CD4-positive, alpha-beta T cell (primary cell): ENCODE measurements around the gene PLCH2. TPM values are rescaled to one million over a fixed set of nuclear protein-coding genes. Genes with fewer than 3 reads are reported as not detected.

Experiments
- ATAC-seq: fragments of 200-7000 bp; cut with Tn5 transposase; one replicate; pipeline ENCODE4 v1.10.0; 2022; ENCODE audit warnings: mild to moderate bottlenecking; ENCODE audit not compliant: poor library complexity
- CTCF ChIA-PET: fragments of 350-600 bp; sonication (Branson Sonifier 250); formaldehyde crosslinking; loops from one replicate; lab custom pipeline; 2021; ENCODE audit warnings: antibody characterized with exemption, inconsistent platforms; lab: Charles Lee
- POLR2A ChIA-PET: fragments of 350-600 bp; sonication (Branson Sonifier 250); formaldehyde crosslinking; loops from one replicate; lab custom pipeline; 2021; ENCODE audit warnings: antibody characterized with exemption, inconsistent platforms; lab: Charles Lee
- DNase-seq, 14 experiments: peaks; one replicate each; pipeline ENCODE4 v3.0.0-alpha.2; 2013 to 2020; ENCODE audit warnings: mixed read lengths in 2 of 14
- H3K27ac ChIP-seq, 2 donors: one replicate each; pipeline versions ENCODE4 v1.5.1 to v1.7.0; 2013; ENCODE audit warnings: low read length in 2 of 2, low read depth in 1 of 2, mild to moderate bottlenecking in 1 of 2
- H3K27me3 ChIP-seq, 2 experiments: 1 replicate in 1 of 2; 2 replicates in 1 of 2; pipeline versions ENCODE4 v1.6.1 to v1.7.0; 2013; ENCODE audit warnings: low read length in 2 of 2, control low read depth in 1 of 2, mild to moderate bottlenecking in 1 of 2, moderate library complexity in 1 of 2; ENCODE audit not compliant: insufficient read depth in 2 of 2, control insufficient read depth in 1 of 2
- H3K36me3 ChIP-seq: one replicate; pipeline ENCODE4 v1.6.1; 2013; ENCODE audit warnings: low read length, control low read depth; ENCODE audit not compliant: insufficient read depth
- H3K4me1 ChIP-seq: one replicate; pipeline ENCODE4 v1.6.1; 2013; ENCODE audit warnings: low read length, control low read depth; ENCODE audit not compliant: insufficient read depth
- H3K4me3 ChIP-seq: one replicate; pipeline ENCODE4 v1.5.1; 2013; ENCODE audit warnings: mild to moderate bottlenecking, low read length, moderate library complexity
- H3K9me3 ChIP-seq, 2 experiments: 1 replicate in 1 of 2; 2 replicates in 1 of 2; pipeline versions ENCODE4 v1.6.1 to v1.7.0; 2013; ENCODE audit warnings: low read length in 2 of 2, mild to moderate bottlenecking in 2 of 2, control low read depth in 1 of 2, moderate library complexity in 1 of 2; ENCODE audit not compliant: control insufficient read depth in 1 of 2, insufficient read depth in 1 of 2
- H3K27ac Mint-ChIP-seq: one replicate; pipeline ENCODE4 v1.8.0; 2020; ENCODE audit warnings: mixed read lengths
- H3K27me3 Mint-ChIP-seq: one replicate; pipeline ENCODE4 v1.8.0; 2021; ENCODE audit warnings: mixed read lengths
- H3K36me3 Mint-ChIP-seq: one replicate; pipeline ENCODE4 v1.8.0; 2021; ENCODE audit warnings: low read depth, mixed read lengths
- H3K4me1 Mint-ChIP-seq: one replicate; pipeline ENCODE4 v1.8.0; 2021; ENCODE audit warnings: low read depth, mixed read lengths
- H3K4me3 Mint-ChIP-seq: one replicate; pipeline ENCODE4 v1.8.0; 2020; ENCODE audit warnings: mild to moderate bottlenecking, mixed read lengths
- H3K9me3 Mint-ChIP-seq: one replicate; pipeline ENCODE4 v1.8.0; 2020; ENCODE audit warnings: mixed read lengths
- intact Hi-C, 2 experiments: fragments of 100-400 bp; cut with DNase I in 1 of 2; cut with micrococcal nuclease in 1 of 2; formaldehyde crosslinking; loops; one replicate each; pipeline versions ENCODE4 v1.15.1 to v1.9.0; 2023 to 2025; cut with DNase I, micrococcal nuclease
- total RNA-seq, 174 experiments: library from RNA in 2 of 174; stranded (reverse) in 2 of 174; gene quantifications; one replicate each; pipeline ENCODE4 v1.2.3 and lab custom pipeline; 2021 to 2026
- TF ChIP-seq, protein P1 (sequence below): fragments of 200-600 bp; IDR thresholded peaks from one replicate; pipeline ENCODE4 v1.8.0; 2022; ENCODE audit warnings: antibody characterized with exemption, mild to moderate bottlenecking

Gene PLCH2
- total RNA-seq, 2 experiments from 2014 or later, result 47.6 to 48.1 TPM

DNA sequence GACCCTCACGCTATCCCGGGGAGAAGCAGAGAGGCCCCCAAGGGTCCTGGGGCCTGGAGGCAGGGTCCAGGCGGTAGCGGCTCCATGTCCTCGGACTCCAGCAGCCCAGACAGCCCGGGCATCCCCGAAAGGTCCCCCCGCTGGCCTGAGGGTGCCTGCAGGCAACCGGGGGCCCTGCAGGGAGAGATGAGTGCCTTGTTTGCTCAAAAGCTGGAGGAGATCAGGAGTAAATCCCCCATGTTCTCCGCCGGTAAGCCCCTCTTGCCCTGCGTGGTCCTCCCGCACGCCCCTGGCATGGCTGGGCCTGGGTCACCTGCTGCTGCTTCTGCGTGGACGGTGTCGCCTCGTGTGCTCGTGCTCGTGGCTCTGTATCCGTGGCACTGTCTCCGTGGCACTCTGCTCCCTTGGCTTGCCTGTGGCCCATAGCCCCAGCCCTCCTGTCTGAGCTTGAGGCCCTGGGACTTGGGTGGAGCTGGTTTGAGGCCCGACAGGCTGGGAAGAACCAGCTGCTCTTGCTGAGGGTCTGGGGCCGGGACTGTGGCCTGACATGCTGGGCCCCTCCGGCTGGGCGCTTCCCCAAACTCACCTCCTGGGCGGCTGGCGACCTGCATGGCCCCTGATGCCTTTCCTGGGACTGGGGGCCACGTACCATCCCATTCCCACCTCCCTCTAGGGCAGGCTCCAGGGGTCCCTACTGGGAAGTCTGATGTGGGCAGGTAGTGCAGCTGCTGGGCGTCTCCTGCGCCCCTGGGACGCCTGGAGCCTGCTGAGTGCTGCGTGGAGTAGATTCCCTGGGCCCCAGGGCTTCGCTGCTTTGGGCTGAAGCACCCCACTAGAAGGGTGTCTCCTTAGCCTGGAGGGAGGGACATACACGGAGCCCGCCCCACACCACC, 26.8 kb downstream of the PLCH2 start:
- H3K27ac Mint-ChIP-seq, result no peak overlapping the region

DNA sequence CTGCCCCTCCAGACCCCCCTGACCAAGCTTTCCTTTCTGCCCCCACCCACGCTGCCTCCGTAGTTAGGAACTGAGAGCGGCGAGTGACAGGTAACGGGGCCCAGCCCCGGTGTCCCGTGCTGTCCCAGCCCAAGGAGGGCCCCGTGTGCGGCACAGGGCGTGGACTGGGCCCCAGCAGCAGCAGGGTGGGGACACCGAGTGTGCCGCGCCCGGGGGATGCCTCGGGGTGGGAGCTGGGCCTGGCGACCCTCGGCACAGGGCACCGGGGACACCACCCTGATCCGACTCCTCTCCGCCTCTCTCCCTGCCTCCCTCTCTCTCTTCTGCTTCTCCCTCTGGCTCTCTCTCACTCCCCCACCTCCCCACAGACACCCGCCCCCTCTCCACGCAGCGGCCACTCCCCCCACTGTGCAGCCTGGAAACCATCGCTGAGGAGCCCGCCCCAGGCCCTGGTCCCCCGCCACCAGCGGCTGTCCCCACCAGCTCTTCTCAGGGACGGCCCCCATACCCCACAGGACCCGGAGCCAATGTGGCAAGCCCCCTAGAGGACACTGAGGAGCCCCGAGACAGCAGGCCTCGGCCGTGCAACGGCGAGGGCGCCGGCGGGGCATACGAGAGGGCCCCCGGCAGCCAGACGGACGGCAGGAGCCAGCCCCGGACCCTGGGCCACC, 27.6 kb downstream of the PLCH2 start:
- Histone ChIP-seq H3K9me3 (peaks cover 0 to 6% of the 10 kb centered on the region in 2 experiments), H3K4me3 (no peak overlapping the region), H3K27me3 (no peaks in the 10 kb centered on the region), H3K4me1 (peaks cover 24% of the 10 kb centered on the region), H3K36me3 (peaks cover 8% of the 10 kb centered on the region), H3K27ac (no peak overlapping the region)
- ATAC-seq (no peak), DNase-seq (no peak)
- Mint-ChIP-seq H3K9me3 (no peaks in the 10 kb centered on the region), H3K27ac (no peak overlapping the region), H3K36me3 (peaks cover 8% of the 10 kb centered on the region), H3K4me3 (no peak overlapping the region), H3K4me1 (peaks cover 12% of the 10 kb centered on the region), H3K27me3 (no peaks in the 10 kb centered on the region)
- CTCF ChIA-PET, result no interaction called here
- POLR2A ChIA-PET, result no interaction called here
- intact Hi-C loops, result no loop called here
- TF ChIP-seq, protein P1, sequence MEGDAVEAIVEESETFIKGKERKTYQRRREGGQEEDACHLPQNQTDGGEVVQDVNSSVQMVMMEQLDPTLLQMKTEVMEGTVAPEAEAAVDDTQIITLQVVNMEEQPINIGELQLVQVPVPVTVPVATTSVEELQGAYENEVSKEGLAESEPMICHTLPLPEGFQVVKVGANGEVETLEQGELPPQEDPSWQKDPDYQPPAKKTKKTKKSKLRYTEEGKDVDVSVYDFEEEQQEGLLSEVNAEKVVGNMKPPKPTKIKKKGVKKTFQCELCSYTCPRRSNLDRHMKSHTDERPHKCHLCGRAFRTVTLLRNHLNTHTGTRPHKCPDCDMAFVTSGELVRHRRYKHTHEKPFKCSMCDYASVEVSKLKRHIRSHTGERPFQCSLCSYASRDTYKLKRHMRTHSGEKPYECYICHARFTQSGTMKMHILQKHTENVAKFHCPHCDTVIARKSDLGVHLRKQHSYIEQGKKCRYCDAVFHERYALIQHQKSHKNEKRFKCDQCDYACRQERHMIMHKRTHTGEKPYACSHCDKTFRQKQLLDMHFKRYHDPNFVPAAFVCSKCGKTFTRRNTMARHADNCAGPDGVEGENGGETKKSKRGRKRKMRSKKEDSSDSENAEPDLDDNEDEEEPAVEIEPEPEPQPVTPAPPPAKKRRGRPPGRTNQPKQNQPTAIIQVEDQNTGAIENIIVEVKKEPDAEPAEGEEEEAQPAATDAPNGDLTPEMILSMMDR, result no peak

More for the DNA sequence above, 26.8 kb downstream of the PLCH2 start:
- POLR2A ChIA-PET, result interaction anchor here (0.6 kb wide), 1 partner anchor 65 kb away, joined by 3 read pairs; no protein-coding TSS in a partner anchor
- Mint-ChIP-seq H3K9me3 (no peaks in the 10 kb centered on the region), H3K36me3 (peaks cover under 1% of the 10 kb centered on the region), H3K4me3 (no peak overlapping the region), H3K27me3 (no peaks in the 10 kb centered on the region), H3K4me1 (peaks cover 12% of the 10 kb centered on the region)
- no peak overlapping the region for H3K27ac ChIP-seq
- TF ChIP-seq, protein P1, result no peak
- CTCF ChIA-PET, result no interaction called here
- no peaks in the 10 kb centered on the region for H3K27me3 ChIP-seq
- no peak overlapping the region for H3K4me3 ChIP-seq
- H3K4me1 ChIP-seq, result peaks cover 25% of the 10 kb centered on the region
- ATAC-seq, result no peak
- H3K9me3 ChIP-seq, result peaks cover 0 to 6% of the 10 kb centered on the region in 2 experiments
- peaks cover 4% of the 10 kb centered on the region for H3K36me3 ChIP-seq
- no peak for DNase-seq
- intact Hi-C loops, result no loop called here

DNA sequence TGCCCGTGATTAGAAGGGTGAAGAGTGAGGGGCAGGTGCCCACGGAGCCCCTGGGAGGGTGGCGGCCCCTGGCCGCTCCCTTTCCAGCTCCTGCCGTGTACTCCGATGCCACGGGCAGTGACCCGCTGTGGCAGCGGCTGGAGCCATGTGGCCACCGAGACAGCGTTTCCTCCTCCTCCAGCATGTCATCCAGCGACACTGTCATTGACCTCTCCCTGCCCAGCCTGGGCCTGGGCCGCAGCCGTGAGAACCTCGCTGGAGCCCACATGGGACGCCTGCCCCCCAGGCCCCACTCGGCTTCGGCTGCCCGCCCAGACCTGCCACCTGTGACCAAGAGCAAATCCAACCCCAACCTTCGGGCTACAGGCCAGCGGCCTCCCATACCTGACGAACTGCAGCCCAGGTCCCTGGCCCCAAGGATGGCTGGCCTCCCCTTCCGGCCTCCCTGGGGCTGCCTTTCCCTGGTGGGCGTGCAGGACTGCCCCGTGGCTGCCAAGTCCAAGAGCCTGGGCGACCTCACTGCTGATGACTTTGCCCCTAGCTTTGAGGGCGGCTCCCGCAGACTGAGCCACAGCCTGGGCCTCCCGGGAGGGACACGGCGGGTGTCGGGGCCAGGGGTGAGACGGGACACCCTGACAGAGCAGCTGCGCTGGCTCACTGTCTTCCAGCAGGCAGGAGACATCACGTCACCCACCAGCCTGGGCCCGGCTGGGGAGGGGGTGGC, 28.3 kb downstream of the PLCH2 start:
- H3K27ac ChIP-seq, result no peak overlapping the region
- no peaks in the 10 kb centered on the region for H3K27me3 ChIP-seq
- intact Hi-C loops, result no loop called here
- POLR2A ChIA-PET, result no interaction called here
- Mint-ChIP-seq H3K27ac (no peak overlapping the region), H3K4me1 (peaks cover 11% of the 10 kb centered on the region), H3K9me3 (no peaks in the 10 kb centered on the region), H3K36me3 (peaks cover 14% of the 10 kb centered on the region), H3K4me3 (no peak overlapping the region), H3K27me3 (no peaks in the 10 kb centered on the region)
- H3K4me1 ChIP-seq, result peaks cover 18% of the 10 kb centered on the region
- H3K36me3 ChIP-seq, result peaks cover 15% of the 10 kb centered on the region
- H3K4me3 ChIP-seq, result no peak overlapping the region
- DNase-seq, result no peak
- TF ChIP-seq, protein P1, result no peak
- H3K9me3 ChIP-seq, result peaks cover 0 to 6% of the 10 kb centered on the region in 2 experiments
- no peak for ATAC-seq
- CTCF ChIA-PET, result no interaction called here
